HG03378 (cell line): Measurements from ENCODE around the gene PAX8.

Source experiments
- ATAC-seq: cut with Tn5 transposase; IDR thresholded peaks from one replicate; pipeline ENCODE4 v1.9.1; 2021; ENCODE audit warnings: mild to moderate bottlenecking, moderate library complexity; ENCODE audit not compliant: unreplicated experiment

The PAX8 gene

DNA sequence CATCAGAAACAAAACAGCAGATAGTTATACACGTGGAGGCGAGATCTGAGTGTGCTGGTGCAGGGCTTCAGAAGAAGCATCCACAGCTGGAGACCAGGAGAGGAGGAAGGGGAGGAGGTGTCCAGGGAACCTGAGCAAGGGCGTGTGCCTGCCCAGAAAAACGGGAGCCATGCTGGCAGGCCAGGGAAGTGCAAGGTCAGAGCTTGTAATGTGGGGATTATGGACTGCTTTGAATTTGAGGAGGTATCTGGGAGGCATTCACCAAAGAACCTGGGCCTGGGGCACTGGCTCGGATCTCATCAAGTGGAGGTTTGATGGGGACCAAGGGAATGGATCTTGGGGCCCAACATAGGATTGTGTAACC lies 92.3 kb downstream of the PAX8 start:
- ATAC-seq = no peak

DNA sequence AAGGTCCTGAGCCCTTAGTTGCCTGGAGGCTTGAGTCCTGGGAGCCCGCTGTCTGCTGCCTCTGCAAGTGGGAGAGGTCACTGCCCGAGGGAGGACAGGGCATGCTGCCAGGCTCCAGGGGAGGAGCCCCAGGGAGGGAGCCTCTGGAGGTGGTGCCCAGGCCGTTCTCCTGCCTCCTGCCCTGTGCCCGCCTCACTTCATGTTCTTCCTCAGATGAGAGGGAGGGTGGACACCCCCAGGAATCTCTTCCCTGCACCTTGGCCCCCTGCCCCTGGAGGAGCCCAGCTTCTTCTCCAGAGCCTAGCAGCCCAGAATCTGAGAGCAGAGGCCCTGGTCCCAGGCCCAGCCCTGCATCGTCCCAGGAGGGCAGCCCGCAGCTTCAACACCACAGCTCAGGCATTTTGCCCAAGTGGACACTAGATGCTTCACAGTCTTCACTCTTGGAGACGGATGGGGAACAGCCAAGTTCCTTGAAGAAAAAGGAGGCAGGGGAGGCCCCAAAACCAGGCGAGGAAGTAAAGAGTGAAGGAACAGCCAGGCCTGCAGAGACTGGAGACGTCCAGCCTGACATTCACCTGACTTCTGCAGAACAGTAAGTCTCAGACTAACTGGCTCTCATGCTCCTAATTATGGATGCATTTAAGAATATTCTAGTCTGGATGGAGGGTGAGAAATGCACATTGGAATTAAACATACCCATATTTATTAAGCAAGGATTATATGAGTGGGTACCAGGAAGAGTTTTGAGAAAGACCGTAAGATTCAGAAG lies 92.9 kb downstream of the PAX8 start:
- ATAC-seq = no peak

GRCh38 chr2:113184531-113185230 lies 94.0 kb downstream of the PAX8 start:
- no peak for ATAC-seq

DNA sequence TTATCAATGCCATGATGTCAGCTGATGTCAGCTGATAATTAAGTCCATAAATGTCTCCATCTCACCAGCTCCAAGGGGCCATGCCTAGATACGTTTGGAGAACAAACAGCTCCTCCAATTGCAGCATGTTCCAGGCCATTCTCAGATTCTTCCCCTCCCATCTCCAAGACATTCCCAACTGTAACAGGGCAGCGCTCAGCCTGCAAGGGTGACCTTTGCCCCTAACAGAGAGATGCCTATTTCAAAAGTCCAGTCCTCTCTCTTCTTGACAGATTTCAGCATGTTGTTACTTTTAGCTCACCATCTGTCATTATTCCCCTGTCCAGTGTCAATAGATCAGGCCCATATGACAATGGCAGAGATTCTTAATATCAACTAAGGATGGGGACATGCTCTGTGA lies 95.0 kb downstream of the PAX8 start:
- ATAC-seq = no peak

- no peak for ATAC-seq
These were observed 95.5 kb downstream of the PAX8 start for GRCh38 chr2:113183264-113183663.

- ATAC-seq = no peak
These were observed 96.1 kb downstream of the PAX8 start for GRCh38 chr2:113182471-113183260.

DNA sequence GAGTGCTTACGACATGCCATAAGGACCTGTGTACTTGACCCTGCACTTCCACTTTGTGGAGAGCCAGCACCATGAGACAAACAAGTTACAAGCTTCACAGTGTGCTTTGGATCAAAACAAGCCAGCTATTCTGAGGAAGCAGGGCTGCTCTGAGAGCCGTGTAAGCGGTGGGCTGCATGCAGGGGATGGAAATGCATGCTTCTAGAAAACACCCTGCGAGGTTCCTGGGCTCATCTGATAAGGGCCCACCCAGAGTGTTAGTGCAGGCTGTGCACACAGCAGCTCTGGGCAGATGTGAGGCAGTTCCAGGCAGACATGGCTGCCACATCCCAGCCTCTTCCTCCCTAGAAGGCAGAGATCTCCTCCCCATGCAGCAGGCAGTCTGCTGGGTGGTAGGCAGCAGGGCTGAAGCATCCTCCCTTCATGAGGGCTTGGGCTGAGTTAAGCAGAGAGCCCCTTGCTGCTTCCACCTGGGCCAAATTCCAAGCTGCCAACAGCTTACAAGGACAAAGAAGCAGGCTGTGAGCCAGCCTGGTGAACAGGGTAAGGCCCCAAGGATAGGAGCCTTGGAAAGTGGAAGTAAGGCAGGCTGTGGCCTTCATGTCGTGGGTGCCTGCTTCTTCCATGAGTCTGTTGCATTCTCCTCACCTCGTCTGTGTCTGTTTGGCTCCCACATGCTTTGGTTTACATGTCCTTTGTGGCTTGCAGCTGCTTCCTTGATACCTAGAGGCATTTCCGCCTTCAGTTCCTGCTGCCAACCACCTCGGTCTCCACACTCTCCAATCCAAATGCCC lies 97.3 kb downstream of the PAX8 start:
- ATAC-seq = no peak

DNA sequence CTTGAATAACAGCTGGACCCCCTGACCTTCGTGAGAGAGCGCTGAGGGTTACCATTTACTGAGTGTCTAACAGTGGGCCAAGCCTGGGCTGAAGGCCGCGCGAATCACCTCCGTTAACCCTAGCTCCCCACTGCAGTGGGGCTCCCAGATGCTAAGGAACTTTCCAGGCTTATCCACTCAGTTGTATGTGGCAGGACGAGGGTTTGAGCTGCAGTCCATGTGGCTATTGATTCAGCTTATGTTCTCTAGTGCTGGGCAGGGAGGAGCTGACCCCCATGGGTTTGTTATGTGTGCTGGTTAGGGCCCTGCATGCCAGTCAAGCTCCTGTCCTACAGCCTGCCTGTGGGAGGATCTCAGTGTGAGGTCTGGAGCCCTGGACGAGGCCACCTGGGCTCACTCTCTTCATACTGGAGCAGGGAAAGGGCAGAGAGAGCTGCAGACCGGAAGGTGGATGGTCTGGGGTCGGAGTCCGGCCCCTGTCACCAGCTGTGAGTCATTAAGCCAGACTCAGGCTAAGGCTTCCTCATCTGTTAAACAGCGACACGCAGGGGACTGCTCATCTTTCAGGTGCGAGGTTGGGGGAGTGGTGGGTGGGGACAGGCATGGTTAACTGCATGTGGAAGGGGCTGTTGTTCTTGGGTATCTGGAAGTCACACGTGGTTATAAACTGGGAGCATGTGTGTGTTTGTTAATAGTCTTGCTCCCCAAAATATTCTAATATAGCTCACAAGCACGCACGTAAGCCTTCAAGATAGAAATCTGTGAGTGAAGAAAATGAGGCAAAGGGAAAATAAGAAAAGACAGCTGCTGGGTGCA lies 98.4 kb downstream of the PAX8 start:
- no peak for ATAC-seq

GRCh38 chr2:113179446-113180045 lies 99.2 kb downstream of the PAX8 start:
- no peak for ATAC-seq

- ATAC-seq = no peak
These were observed 99.8 kb downstream of the PAX8 start for GRCh38 chr2:113178891-113179290.

DNA sequence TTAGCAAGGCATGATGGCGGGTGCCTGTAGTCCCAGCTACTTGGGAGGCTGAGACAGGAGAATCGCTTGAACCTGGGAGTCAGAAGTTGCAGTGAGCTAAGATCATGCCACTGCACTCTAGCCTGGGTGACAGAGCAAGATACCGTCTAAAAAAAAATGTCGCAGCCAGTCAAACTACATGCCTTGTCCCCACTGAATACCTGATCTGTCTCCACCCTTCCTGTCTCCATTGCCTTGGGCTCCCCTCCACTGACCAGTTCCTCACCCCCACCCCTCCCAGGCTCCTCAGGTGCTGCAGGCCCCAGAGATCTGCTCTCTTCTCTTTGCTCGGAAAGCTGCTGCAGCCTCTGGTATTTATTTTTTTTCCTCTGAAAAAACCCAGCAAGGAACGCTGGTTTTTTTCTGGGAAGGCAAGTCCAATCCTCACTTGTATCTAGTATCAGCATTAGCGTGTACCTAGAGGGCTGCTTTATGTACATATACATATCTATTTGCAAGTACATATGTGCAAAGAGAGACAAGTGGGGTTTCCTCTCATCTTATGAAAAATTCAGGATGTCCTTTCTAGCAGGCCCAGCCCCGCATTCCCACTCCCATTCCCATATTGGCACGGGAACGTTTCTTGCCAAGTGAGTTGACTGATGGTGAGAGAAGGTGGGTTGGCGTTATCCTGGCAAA lies 100.5 kb downstream of the PAX8 start:
- ATAC-seq = no peak

DNA sequence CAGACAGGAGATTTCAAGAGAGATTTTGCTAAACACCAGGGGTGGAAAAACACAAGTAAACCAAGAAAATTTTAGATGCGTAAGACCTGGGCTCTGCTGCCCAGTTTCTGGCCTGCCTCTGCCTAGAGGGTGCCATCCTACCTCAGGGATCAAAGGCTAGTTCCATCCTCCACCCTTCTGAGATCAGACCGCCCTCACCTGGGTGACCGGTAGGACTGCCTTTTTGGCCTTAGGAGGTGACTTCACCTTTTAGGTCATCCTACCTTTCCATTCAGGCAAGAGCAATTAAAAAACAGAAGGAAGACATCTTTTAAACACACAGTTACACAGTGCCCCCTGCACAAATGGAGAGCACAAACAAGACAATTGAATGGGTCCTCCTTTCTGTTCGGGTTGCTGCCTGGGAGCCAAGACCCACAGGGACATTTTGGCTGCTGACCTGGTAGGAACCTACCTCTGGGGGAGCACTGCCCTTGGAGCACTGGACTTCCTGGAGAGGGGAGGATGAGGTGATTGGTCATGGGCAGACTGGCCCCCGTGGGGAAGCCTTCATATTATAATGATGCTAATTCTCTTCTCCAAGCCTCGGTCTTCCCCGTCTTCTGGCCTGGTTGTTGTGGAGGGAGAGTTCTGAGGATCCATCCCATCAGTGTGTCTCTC lies 101.9 kb downstream of the PAX8 start:
- no peak for ATAC-seq

GRCh38 chr2:113175736-113176695 lies 102.7 kb downstream of the PAX8 start:
- ATAC-seq = no peak

DNA sequence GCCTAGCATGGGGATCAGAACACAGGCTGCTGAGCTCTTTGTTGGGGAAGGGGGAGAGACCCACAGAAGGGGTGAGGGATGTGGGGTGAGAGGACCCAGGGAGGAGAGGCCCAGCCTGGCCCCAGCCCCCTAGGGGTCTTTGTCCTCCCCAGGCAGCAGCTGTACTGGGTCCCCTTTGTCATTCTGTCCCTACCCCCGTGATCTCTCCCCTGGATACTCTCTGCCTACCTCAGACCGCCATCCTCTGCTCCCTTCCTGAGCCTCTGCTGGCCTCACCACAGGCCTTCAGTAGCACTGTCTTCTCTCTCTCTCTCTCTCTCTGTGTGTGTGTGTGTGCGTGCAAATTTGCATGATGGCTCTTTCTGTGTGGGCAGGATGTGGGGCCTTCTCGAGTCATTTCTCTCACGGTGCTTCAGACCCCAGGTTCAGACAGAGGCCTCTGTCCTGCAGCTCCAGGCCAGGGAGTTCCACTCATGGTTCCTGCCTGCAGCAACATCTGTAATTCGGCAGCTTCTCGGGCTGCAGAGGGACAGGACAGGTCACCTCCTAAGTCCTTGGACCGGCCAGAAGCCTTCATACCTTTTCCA lies 103.6 kb downstream of the PAX8 start:
- ATAC-seq = peak; percentile 69

DNA sequence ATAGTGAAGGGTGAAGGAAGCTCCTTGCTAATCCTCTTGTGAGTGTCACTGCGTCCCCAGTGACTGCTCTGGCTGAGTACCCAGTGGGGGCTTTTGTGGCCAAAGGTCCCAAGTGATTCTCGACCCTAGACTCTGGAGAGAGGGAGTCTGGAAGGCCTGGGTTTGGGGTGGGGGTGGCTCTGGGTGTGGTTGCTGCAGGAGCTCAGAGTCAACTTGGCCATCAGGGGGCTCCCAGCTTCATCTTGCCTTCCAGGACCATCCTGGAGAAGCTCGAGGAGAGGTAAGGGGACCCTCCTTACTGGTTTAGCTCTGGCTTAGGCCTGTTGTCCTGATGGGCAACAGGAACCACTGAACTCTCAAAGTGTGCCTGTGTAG lies 104.4 kb downstream of the PAX8 start:
- ATAC-seq = no peak

DNA sequence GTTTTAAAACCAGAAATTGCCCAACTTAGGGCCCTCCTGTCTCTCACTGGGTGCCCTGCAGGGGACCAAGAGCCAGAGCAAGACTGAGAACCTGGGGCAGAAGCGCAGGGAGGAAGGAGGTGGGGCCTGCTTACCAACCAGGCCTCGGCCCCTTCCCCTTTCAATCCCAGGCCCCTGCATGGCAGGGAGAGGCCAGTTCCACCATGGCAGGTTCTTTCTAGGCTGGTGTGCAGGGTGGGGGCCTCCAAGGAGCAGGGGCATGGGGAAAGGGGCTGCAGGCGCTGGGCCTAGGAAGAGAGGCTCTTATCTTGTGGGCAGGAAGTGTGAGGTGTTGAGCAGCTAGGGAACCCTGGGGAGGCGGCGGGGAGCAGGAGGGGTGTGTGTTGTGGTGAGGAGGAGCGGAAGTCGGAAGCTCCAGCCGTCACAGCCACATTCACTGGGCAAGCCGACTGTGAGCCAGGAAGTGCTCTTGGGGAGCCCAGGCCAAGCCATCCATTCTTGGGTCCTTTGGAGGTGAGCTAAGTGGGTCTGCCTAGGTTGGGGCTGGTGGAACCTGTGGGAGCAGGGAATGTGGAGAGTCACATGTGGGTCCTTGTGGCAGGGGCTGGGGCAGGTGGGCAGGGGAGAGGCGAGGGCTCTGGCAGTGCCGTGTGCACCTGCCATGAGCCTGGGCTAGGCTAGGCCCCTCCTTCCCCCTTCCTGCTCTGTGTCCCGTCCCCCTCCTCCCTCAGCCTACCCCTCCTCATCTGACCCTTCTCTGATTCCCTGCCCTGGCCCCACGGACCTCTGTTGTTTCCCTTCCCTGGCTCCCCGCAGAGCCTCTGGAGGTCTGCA lies 105.0 kb downstream of the PAX8 start, which contains the start of gene PSD4:
TSS of gene PSD4 (plus strand) at position 430 of the 834 bp plus-strand sequence. CDS start 8,486 bp downstream, outside the sequence.
- ATAC-seq = peak; percentile 83
